Measurements from ENCODE around the gene RALGPS2. TPM values are rescaled to one million over a fixed set of nuclear protein-coding genes. Genes with fewer than 3 reads are reported as not detected.

The RALGPS2 gene
- total RNA-seq, 1 experiment from 2014 or later, result 12.7 TPM

DNA sequence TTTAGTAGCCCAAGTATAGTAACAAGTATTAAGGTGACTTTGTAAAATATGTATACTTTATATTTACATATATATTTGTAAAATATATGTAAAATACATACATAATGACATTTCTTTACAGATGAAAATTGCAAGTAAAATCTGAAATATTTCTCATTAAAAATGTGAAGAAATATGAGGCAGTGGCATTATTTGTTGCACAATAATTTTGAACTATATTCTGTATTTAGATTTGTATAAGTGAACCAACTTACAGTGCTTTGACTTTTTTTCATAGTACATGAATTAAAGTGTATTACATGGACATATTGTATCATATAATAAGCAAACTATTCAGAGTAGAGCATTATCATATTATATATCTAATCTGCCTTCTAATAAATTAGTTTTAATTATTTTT, 85.5 kb downstream of the RALGPS2 start:
- ChIA-PET CTCF (no interaction called here), POLR2A (ENCODE audit: low non-redundant PET) (no interaction called here)
- BruUV-seq (replicated peaks), result no TSS peak

DNA sequence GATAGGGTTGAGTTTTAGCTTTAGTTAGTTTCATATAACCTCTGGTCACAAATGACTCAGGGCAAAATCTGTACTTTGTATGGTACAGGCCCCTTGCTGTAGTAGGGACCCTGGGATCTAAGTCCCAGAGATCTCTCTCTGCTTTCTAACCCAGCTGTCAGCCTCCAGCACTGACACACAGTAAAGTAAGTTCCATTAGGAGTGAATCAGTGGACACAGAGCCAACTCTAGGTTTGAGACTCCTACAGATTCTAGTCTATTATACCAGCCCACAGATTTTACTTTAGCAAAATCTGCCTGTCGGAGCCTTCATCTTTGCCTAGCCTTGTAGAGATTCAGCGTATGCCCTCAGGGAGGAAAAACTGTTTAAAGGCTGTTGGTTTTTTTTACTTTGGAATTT, 93.4 kb downstream of the RALGPS2 start:
- H3K4me1 ChIP-seq (ENCODE audit: insufficient read depth, low read length, poor library complexity, severe bottlenecking), result no peaks in the 10 kb centered on the region
- no peak for TF ChIP-seq EZH2 (IDR thresholded peaks at IDR 0.05; ENCODE audit: borderline replicate concordance, low read depth, low read length, poor library complexity, severe bottlenecking)
- TF ChIP-seq, protein P1, sequence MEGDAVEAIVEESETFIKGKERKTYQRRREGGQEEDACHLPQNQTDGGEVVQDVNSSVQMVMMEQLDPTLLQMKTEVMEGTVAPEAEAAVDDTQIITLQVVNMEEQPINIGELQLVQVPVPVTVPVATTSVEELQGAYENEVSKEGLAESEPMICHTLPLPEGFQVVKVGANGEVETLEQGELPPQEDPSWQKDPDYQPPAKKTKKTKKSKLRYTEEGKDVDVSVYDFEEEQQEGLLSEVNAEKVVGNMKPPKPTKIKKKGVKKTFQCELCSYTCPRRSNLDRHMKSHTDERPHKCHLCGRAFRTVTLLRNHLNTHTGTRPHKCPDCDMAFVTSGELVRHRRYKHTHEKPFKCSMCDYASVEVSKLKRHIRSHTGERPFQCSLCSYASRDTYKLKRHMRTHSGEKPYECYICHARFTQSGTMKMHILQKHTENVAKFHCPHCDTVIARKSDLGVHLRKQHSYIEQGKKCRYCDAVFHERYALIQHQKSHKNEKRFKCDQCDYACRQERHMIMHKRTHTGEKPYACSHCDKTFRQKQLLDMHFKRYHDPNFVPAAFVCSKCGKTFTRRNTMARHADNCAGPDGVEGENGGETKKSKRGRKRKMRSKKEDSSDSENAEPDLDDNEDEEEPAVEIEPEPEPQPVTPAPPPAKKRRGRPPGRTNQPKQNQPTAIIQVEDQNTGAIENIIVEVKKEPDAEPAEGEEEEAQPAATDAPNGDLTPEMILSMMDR (conservative IDR thresholded peaks at IDR 0.05; ENCODE audit: low read depth, low read length), result no peak
- H3K36me3 ChIP-seq (ENCODE audit: insufficient read depth, low read length, poor library complexity, severe bottlenecking), result no peaks in the 10 kb centered on the region
- no peak for DNase-seq (ENCODE audit: low spot score)
- no peaks in the 10 kb centered on the region for H3K9me3 ChIP-seq (ENCODE audit: low read depth, low read length, poor library complexity, severe bottlenecking)
- H3K4me3 ChIP-seq (ENCODE audit: low read depth, low read length, poor library complexity, severe bottlenecking), result no peak overlapping the region
- ChIA-PET POLR2A (ENCODE audit: low non-redundant PET) (no interaction called here), CTCF (no interaction called here)
- intact Hi-C loops (cut with micrococcal nuclease; ENCODE audit: unreplicated experiment), result no loop called here
- H3K27me3 ChIP-seq (replicated peaks; ENCODE audit: insufficient read depth, low read depth, low read length, poor library complexity), result no peaks in the 10 kb centered on the region
- BruUV-seq (replicated peaks), result no TSS peak
- no peak overlapping the region for H3K27ac ChIP-seq (ENCODE audit: low read depth, low read length, poor library complexity, severe bottlenecking)

More for the DNA sequence above, 85.5 kb downstream of the RALGPS2 start:
- Histone ChIP-seq H3K27me3 (replicated peaks; ENCODE audit: insufficient read depth, low read depth, low read length, poor library complexity) (no peaks in the 10 kb centered on the region), H3K4me1 (ENCODE audit: insufficient read depth, low read length, poor library complexity, severe bottlenecking) (no peaks in the 10 kb centered on the region), H3K36me3 (ENCODE audit: insufficient read depth, low read length, poor library complexity, severe bottlenecking) (no peaks in the 10 kb centered on the region), H3K27ac (ENCODE audit: low read depth, low read length, poor library complexity, severe bottlenecking) (no peak overlapping the region), H3K9me3 (ENCODE audit: low read depth, low read length, poor library complexity, severe bottlenecking) (no peaks in the 10 kb centered on the region), H3K4me3 (ENCODE audit: low read depth, low read length, poor library complexity, severe bottlenecking) (no peak overlapping the region)
- TF ChIP-seq, protein P1 (conservative IDR thresholded peaks at IDR 0.05; ENCODE audit: low read depth, low read length), result no peak
- TF ChIP-seq EZH2 (IDR thresholded peaks at IDR 0.05; ENCODE audit: borderline replicate concordance, low read depth, low read length, poor library complexity, severe bottlenecking), result no peak
- intact Hi-C loops (cut with micrococcal nuclease; ENCODE audit: unreplicated experiment), result no loop called here
- no peak for DNase-seq (ENCODE audit: low spot score)

DNA sequence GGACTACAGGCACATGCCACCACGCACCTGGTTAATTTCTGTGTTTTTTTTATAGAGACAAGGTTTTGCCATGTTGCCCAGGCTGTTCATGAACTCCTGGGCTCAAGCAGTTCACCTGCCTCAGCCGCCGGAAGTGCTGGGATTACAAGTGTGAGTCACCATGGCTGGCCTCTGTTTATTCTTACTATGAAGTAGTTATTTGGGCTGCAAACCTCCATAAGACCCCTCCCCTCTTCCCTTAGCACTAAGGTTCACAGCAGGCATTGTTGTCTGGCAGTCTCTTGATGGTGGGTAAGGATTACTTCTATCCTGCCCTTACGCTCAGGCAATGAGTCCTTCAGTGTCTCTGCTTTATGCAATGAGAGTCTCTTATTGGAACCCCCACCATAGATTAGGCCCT, 94.1 kb downstream of the RALGPS2 start:
- H3K9me3 ChIP-seq (ENCODE audit: low read depth, low read length, poor library complexity, severe bottlenecking), result no peaks in the 10 kb centered on the region
- no peaks in the 10 kb centered on the region for H3K27me3 ChIP-seq (replicated peaks; ENCODE audit: insufficient read depth, low read depth, low read length, poor library complexity)
- intact Hi-C loops (cut with micrococcal nuclease; ENCODE audit: unreplicated experiment), result no loop called here
- no TSS peak for BruUV-seq (replicated peaks)
- no peak for DNase-seq (ENCODE audit: low spot score)
- CTCF ChIA-PET, result no interaction called here
- POLR2A ChIA-PET (ENCODE audit: low non-redundant PET), result no interaction called here
- TF ChIP-seq, protein P1 (conservative IDR thresholded peaks at IDR 0.05; ENCODE audit: low read depth, low read length), result no peak
- no peak for TF ChIP-seq EZH2 (IDR thresholded peaks at IDR 0.05; ENCODE audit: borderline replicate concordance, low read depth, low read length, poor library complexity, severe bottlenecking)
- H3K4me3 ChIP-seq (ENCODE audit: low read depth, low read length, poor library complexity, severe bottlenecking), result no peak overlapping the region
- H3K36me3 ChIP-seq (ENCODE audit: insufficient read depth, low read length, poor library complexity, severe bottlenecking), result no peaks in the 10 kb centered on the region
- H3K27ac ChIP-seq (ENCODE audit: low read depth, low read length, poor library complexity, severe bottlenecking), result no peak overlapping the region
- no peaks in the 10 kb centered on the region for H3K4me1 ChIP-seq (ENCODE audit: insufficient read depth, low read length, poor library complexity, severe bottlenecking)

All from A673 (cell line).